GM12892 (cell line): Measurements from ENCODE around the gene XRCC3.

Source experiments
- POLR2A ChIP-seq: IDR thresholded peaks from 2 replicates; pipeline ENCODE4 v1.6.1; 2011; ENCODE audit warnings: low read depth, low read length, control low read depth
- POLR2AphosphoS5 ChIP-seq: IDR thresholded peaks from 2 replicates; pipeline ENCODE4 v1.6.1; 2011; ENCODE audit warnings: low read depth, low read length, control low read depth

GRCh38 chr14:103659631-103660030 lies 55.6 kb downstream of the XRCC3 start:
- no peak for TF ChIP-seq POLR2A
- TF ChIP-seq POLR2AphosphoS5: no peak
